ENCODE results near the gene MAGI1. TPM values are rescaled to one million over a fixed set of nuclear protein-coding genes. Genes with fewer than 3 reads are reported as not detected.

The MAGI1 gene
- polyA plus RNA-seq, 3 donors: not detected

- Histone ChIP-seq H3K9me3 (replicated peaks in 1 of 2; ENCODE audit: control insufficient read depth in 1 of 2, insufficient read depth in 1 of 2, low read length in 2 of 2) (no peaks in the 10 kb centered on the region), H3K27me3 (ENCODE audit: control insufficient read depth in 2 of 2, insufficient read depth in 2 of 2, low read length in 2 of 2) (no peaks in the 10 kb centered on the region), H3K36me3 (replicated peaks in 1 of 2; ENCODE audit: control insufficient read depth in 1 of 2, insufficient read depth in 2 of 2, low read length in 2 of 2) (no peaks in the 10 kb centered on the region), H3K79me2 (ENCODE audit: insufficient read depth, low read length) (no peaks in the 10 kb centered on the region), H3K27ac (ENCODE audit: low read depth in 1 of 2, low read length in 2 of 2) (no peak overlapping the region), H2AFZ (ENCODE audit: insufficient read depth, low read depth, low read length, poor library complexity, severe bottlenecking) (no peak overlapping the region), H3K4me1 (ENCODE audit: control insufficient read depth in 1 of 2, insufficient read depth in 2 of 2, low read length in 2 of 2) (no peaks in the 10 kb centered on the region), H3K4me2 (replicated peaks; ENCODE audit: extremely low read depth, low read length, poor library complexity, severe bottlenecking) (no peak overlapping the region), H3K9ac (ENCODE audit: insufficient read depth, low read length, poor library complexity, severe bottlenecking) (no peak overlapping the region), H4K20me1 (ENCODE audit: insufficient read depth, low read length) (no peaks in the 10 kb centered on the region), H3K4me3 (replicated peaks in 1 of 3; ENCODE audit: low read depth in 2 of 3, low read length in 3 of 3) (no peak overlapping the region)
- Mint-ChIP-seq H3K9me3 (peaks cover 0 to 2% (median 0%) of the 10 kb centered on the region in 7 donors), H3K4me3 (no peak overlapping the region), H3K27me3 (ENCODE audit: low read depth in 3 of 3) (peaks cover 0 to 3% (median 0%) of the 10 kb centered on the region in 3 donors), H3K4me1 (no peaks in the 10 kb centered on the region), H3K36me3 (no peaks in the 10 kb centered on the region), H3K27ac (no peak overlapping the region)
- no peak for TF ChIP-seq CTCF (IDR thresholded peaks at IDR 0.05)
- DNase-seq: no peak
- 81% methylated on average over 4 of the region's 5 CpGs for WGBS (ENCODE audit: insufficient coverage)
- intact Hi-C loops (cut with micrococcal nuclease): no loop called here
These were observed 647.6 kb downstream of the MAGI1 start for GRCh38 chr3:65391068-65391467.

- Histone ChIP-seq H3K36me3 (replicated peaks in 1 of 2; ENCODE audit: control insufficient read depth in 1 of 2, insufficient read depth in 2 of 2, low read length in 2 of 2) (no peaks in the 10 kb centered on the region), H3K27ac (ENCODE audit: low read depth in 1 of 2, low read length in 2 of 2) (no peak overlapping the region), H3K27me3 (ENCODE audit: control insufficient read depth in 2 of 2, insufficient read depth in 2 of 2, low read length in 2 of 2) (no peaks in the 10 kb centered on the region), H3K9me3 (replicated peaks in 1 of 2; ENCODE audit: control insufficient read depth in 1 of 2, insufficient read depth in 1 of 2, low read length in 2 of 2) (no peaks in the 10 kb centered on the region), H3K4me2 (replicated peaks; ENCODE audit: extremely low read depth, low read length, poor library complexity, severe bottlenecking) (no peak overlapping the region), H3K4me1 (ENCODE audit: control insufficient read depth in 1 of 2, insufficient read depth in 2 of 2, low read length in 2 of 2) (no peaks in the 10 kb centered on the region), H4K20me1 (ENCODE audit: insufficient read depth, low read length) (no peaks in the 10 kb centered on the region), H3K79me2 (ENCODE audit: insufficient read depth, low read length) (no peaks in the 10 kb centered on the region), H2AFZ (ENCODE audit: insufficient read depth, low read depth, low read length, poor library complexity, severe bottlenecking) (no peak overlapping the region), H3K4me3 (replicated peaks in 1 of 3; ENCODE audit: low read depth in 2 of 3, low read length in 3 of 3) (no peak overlapping the region), H3K9ac (ENCODE audit: insufficient read depth, low read length, poor library complexity, severe bottlenecking) (no peak overlapping the region)
- H3K36me3 Mint-ChIP-seq: no peaks in the 10 kb centered on the region
- H3K27ac Mint-ChIP-seq: no peak overlapping the region
- DNase-seq: no peak
- peaks cover 0 to 3% (median 1%) of the 10 kb centered on the region in 3 donors for H3K27me3 Mint-ChIP-seq (ENCODE audit: low read depth in 3 of 3)
- no peak for TF ChIP-seq CTCF (IDR thresholded peaks at IDR 0.05)
- peaks cover 0 to 2% (median 0%) of the 10 kb centered on the region in 7 donors for H3K9me3 Mint-ChIP-seq
- no peaks in the 10 kb centered on the region for H3K4me1 Mint-ChIP-seq
- intact Hi-C loops (cut with micrococcal nuclease): no loop called here
- WGBS (ENCODE audit: insufficient coverage): 76% methylated on average over 3 of the region's 4 CpGs
- H3K4me3 Mint-ChIP-seq: no peak overlapping the region
These were observed 652.9 kb downstream of the MAGI1 start for GRCh38 chr3:65385805-65386204.

Measured in CD14-positive monocyte (primary cell).